Gastrocnemius medialis (tissue), 4 donors: ENCODE measurements around the gene PEAK1.

Experiments used
- CTCF ChIP-seq, 5 experiments: fragments of 450-650 bp in 3 of 5; fragments of 200-600 bp in 2 of 5; sonication (generic) in 2 of 5; IDR thresholded peaks in 4 of 5; conservative IDR thresholded peaks in 1 of 5; 1 replicate in 4 of 5; 2 replicates in 1 of 5; pipeline ENCODE4 v1.5.1; 2016 to 2019; ENCODE audit warnings: antibody characterized with exemption in 5 of 5, mild to moderate bottlenecking in 3 of 5, moderate library complexity in 3 of 5
- POLR2A ChIP-seq, 2 donors: fragments of 450-650 bp; IDR thresholded peaks; one replicate each; pipeline ENCODE4 v1.6.1; 2017; ENCODE audit warnings: antibody characterized with exemption in 2 of 2, mild to moderate bottlenecking in 2 of 2, moderate library complexity in 2 of 2

- TF ChIP-seq CTCF (IDR thresholded peaks at IDR 0.05 in 4 of 5, conservative IDR thresholded peaks at IDR 0.05 in 1 of 5) (no peak), POLR2A (IDR thresholded peaks at IDR 0.05) (no peak)
Observed at GRCh38 chr15:77107068-77107467, 312.8 kb downstream of the PEAK1 start.
